GM18519 (cell line): ENCODE data around the gene MAPK8IP2.
"Not testable (repeated sequence)": the region's sequence is repeated elsewhere in the genome, so short reads cannot be mapped to it uniquely, and the experiment has no call there.

Experiments
- ATAC-seq: cut with Tn5 transposase; IDR thresholded peaks from one replicate; pipeline ENCODE4 v1.9.1; 2021; ENCODE audit warnings: mild to moderate bottlenecking, moderate library complexity; ENCODE audit not compliant: unreplicated experiment, low FRiP score

The MAPK8IP2 gene

GRCh38 chr22:50597097-50597496, 3.5 kb upstream of the MAPK8IP2 start:
- ATAC-seq: no peak

GRCh38 chr22:50599816-50600455, 657 bp upstream of the MAPK8IP2 start:
- ATAC-seq: no peak

- no peak for ATAC-seq
These were observed 525 bp downstream of the MAPK8IP2 start for GRCh38 chr22:50600967-50601668.

- no peak for ATAC-seq
These were observed 1.2 kb downstream of the MAPK8IP2 start for GRCh38 chr22:50601669-50602337.

GRCh38 chr22:50602338-50602700, 1.7 kb downstream of the MAPK8IP2 start:
- ATAC-seq: no peak

GRCh38 chr22:50603511-50604255, 3.1 kb downstream of the MAPK8IP2 start:
- ATAC-seq: no peak

- ATAC-seq: no peak
These were observed 3.8 kb downstream of the MAPK8IP2 start for GRCh38 chr22:50604256-50605001.

GRCh38 chr22:50605002-50605612, 4.5 kb downstream of the MAPK8IP2 start:
- no peak for ATAC-seq

- no peak for ATAC-seq
These were observed 5.1 kb downstream of the MAPK8IP2 start for GRCh38 chr22:50605613-50606074.

GRCh38 chr22:50606165-50606945, 5.8 kb downstream of the MAPK8IP2 start:
- ATAC-seq: no peak

- ATAC-seq: no peak
These were observed 6.5 kb downstream of the MAPK8IP2 start for GRCh38 chr22:50606946-50607658.

GRCh38 chr22:50607659-50608020, 7.0 kb downstream of the MAPK8IP2 start:
- no peak for ATAC-seq

GRCh38 chr22:50608058-50608840, 7.7 kb downstream of the MAPK8IP2 start:
- not testable (repeated sequence) for ATAC-seq

GRCh38 chr22:50608996-50609395, 8.4 kb downstream of the MAPK8IP2 start:
- no peak for ATAC-seq

GRCh38 chr22:50609599-50609998, 9.0 kb downstream of the MAPK8IP2 start:
- no peak for ATAC-seq

GRCh38 chr22:50610041-50610451, 9.5 kb downstream of the MAPK8IP2 start:
- no peak for ATAC-seq

GRCh38 chr22:50610581-50610980, 10.0 kb downstream of the MAPK8IP2 start:
- ATAC-seq: no peak
